ENCODE results near the gene RPS6KA2. TPM values are rescaled to one million over a fixed set of nuclear protein-coding genes. Genes with fewer than 3 reads are reported as not detected.

Gene RPS6KA2
- total and polyA plus RNA-seq, 4 donors = 23.8 to 34.6 (median 31.6) TPM

GRCh38 chr6:166554316-166554715 lies 72.7 kb downstream of the RPS6KA2 start:
- DNase-seq (ENCODE audit: low read depth in 4 of 6, low spot score in 6 of 6) = no peak
- H3K9me3 ChIP-seq (ENCODE audit: control insufficient read depth, insufficient read depth, low read length) = no peaks in the 10 kb centered on the region
- no peaks in the 10 kb centered on the region for H3K27me3 ChIP-seq (ENCODE audit: control insufficient read depth, insufficient read depth, low read length)
- H3K36me3 ChIP-seq (ENCODE audit: control insufficient read depth, insufficient read depth, low read length) = no peaks in the 10 kb centered on the region
- WGBS (ENCODE audit: insufficient coverage) = 49% methylated on average over 5 of the region's 8 CpGs
- H3K4me1 ChIP-seq (ENCODE audit: control insufficient read depth, insufficient read depth, low read length) = peaks cover 28% of the 10 kb centered on the region
- no peak overlapping the region for H3K4me3 ChIP-seq (ENCODE audit: low read depth, low read length)
- H3K27ac ChIP-seq (ENCODE audit: low read depth, low read length) = peak overlapping the region; percentile 68

GRCh38 chr6:166553563-166554271 lies 73.3 kb downstream of the RPS6KA2 start:
- Histone ChIP-seq H3K27ac (ENCODE audit: low read depth, low read length) (peak overlapping the region; percentile 68), H3K4me1 (ENCODE audit: control insufficient read depth, insufficient read depth, low read length) (peaks cover 28% of the 10 kb centered on the region), H3K36me3 (ENCODE audit: control insufficient read depth, insufficient read depth, low read length) (no peaks in the 10 kb centered on the region), H3K9me3 (ENCODE audit: control insufficient read depth, insufficient read depth, low read length) (no peaks in the 10 kb centered on the region), H3K4me3 (ENCODE audit: low read depth, low read length) (no peak overlapping the region), H3K27me3 (ENCODE audit: control insufficient read depth, insufficient read depth, low read length) (no peaks in the 10 kb centered on the region)
- DNase-seq (ENCODE audit: low read depth in 4 of 6, low spot score in 6 of 6) = peak in 2 of 6 donors; percentile 56 to 79
- 38% methylated on average over 10 of the region's 13 CpGs for WGBS (ENCODE audit: insufficient coverage)

- Histone ChIP-seq H3K9me3 (ENCODE audit: control insufficient read depth, insufficient read depth, low read length) (no peaks in the 10 kb centered on the region), H3K27ac (ENCODE audit: low read depth, low read length) (no peak overlapping the region), H3K4me3 (ENCODE audit: low read depth, low read length) (no peak overlapping the region), H3K4me1 (ENCODE audit: control insufficient read depth, insufficient read depth, low read length) (peaks cover 28% of the 10 kb centered on the region), H3K36me3 (ENCODE audit: control insufficient read depth, insufficient read depth, low read length) (no peaks in the 10 kb centered on the region), H3K27me3 (ENCODE audit: control insufficient read depth, insufficient read depth, low read length) (no peaks in the 10 kb centered on the region)
- 90% methylated on average over 5 of the region's 7 CpGs for WGBS (ENCODE audit: insufficient coverage)
- no peak for DNase-seq (ENCODE audit: low read depth in 4 of 6, low spot score in 6 of 6)
These were observed 74.5 kb downstream of the RPS6KA2 start for GRCh38 chr6:166552600-166552999.

GRCh38 chr6:166551754-166552495 lies 75.1 kb downstream of the RPS6KA2 start:
- no peaks in the 10 kb centered on the region for H3K36me3 ChIP-seq (ENCODE audit: control insufficient read depth, insufficient read depth, low read length)
- H3K9me3 ChIP-seq (ENCODE audit: control insufficient read depth, insufficient read depth, low read length) = no peaks in the 10 kb centered on the region
- WGBS (ENCODE audit: insufficient coverage) = 57% methylated on average over 12 of the region's 16 CpGs
- no peaks in the 10 kb centered on the region for H3K27me3 ChIP-seq (ENCODE audit: control insufficient read depth, insufficient read depth, low read length)
- DNase-seq (ENCODE audit: low read depth in 4 of 6, low spot score in 6 of 6) = peak in 2 of 6 donors; percentile 66 to 69
- H3K4me3 ChIP-seq (ENCODE audit: low read depth, low read length) = no peak overlapping the region
- no peak overlapping the region for H3K27ac ChIP-seq (ENCODE audit: low read depth, low read length)
- peaks cover 24% of the 10 kb centered on the region for H3K4me1 ChIP-seq (ENCODE audit: control insufficient read depth, insufficient read depth, low read length)

- DNase-seq (ENCODE audit: low read depth in 4 of 6, low spot score in 6 of 6) = no peak
- Histone ChIP-seq H3K4me3 (ENCODE audit: low read depth, low read length) (no peak overlapping the region), H3K9me3 (ENCODE audit: control insufficient read depth, insufficient read depth, low read length) (no peaks in the 10 kb centered on the region), H3K36me3 (ENCODE audit: control insufficient read depth, insufficient read depth, low read length) (no peaks in the 10 kb centered on the region), H3K27me3 (ENCODE audit: control insufficient read depth, insufficient read depth, low read length) (no peaks in the 10 kb centered on the region), H3K4me1 (ENCODE audit: control insufficient read depth, insufficient read depth, low read length) (peaks cover 5% of the 10 kb centered on the region), H3K27ac (ENCODE audit: low read depth, low read length) (no peak overlapping the region)
- WGBS (ENCODE audit: insufficient coverage) = 68% methylated on average over 2 of the region's 6 CpGs
These were observed 80.4 kb downstream of the RPS6KA2 start for GRCh38 chr6:166546653-166547052.

GRCh38 chr6:166545156-166546034 lies 81.7 kb downstream of the RPS6KA2 start:
- H3K27ac ChIP-seq (ENCODE audit: low read depth, low read length) = no peak overlapping the region
- WGBS (ENCODE audit: insufficient coverage) = 86% methylated on average over 10 of the region's 19 CpGs
- no peaks in the 10 kb centered on the region for H3K9me3 ChIP-seq (ENCODE audit: control insufficient read depth, insufficient read depth, low read length)
- DNase-seq (ENCODE audit: low read depth in 4 of 6, low spot score in 6 of 6) = no peak
- H3K27me3 ChIP-seq (ENCODE audit: control insufficient read depth, insufficient read depth, low read length) = no peaks in the 10 kb centered on the region
- H3K4me1 ChIP-seq (ENCODE audit: control insufficient read depth, insufficient read depth, low read length) = peaks cover 3% of the 10 kb centered on the region
- no peak overlapping the region for H3K4me3 ChIP-seq (ENCODE audit: low read depth, low read length)
- H3K36me3 ChIP-seq (ENCODE audit: control insufficient read depth, insufficient read depth, low read length) = no peaks in the 10 kb centered on the region

- no peak overlapping the region for H3K27ac ChIP-seq (ENCODE audit: low read depth, low read length)
- DNase-seq (ENCODE audit: low read depth in 4 of 6, low spot score in 6 of 6) = no peak
These were observed 82.8 kb downstream of the RPS6KA2 start for GRCh38 chr6:166544296-166544605.

GRCh38 chr6:166543603-166544295 lies 83.3 kb downstream of the RPS6KA2 start:
- H3K27ac ChIP-seq (ENCODE audit: low read depth, low read length) = no peak overlapping the region
- 88% methylated on average over 8 of the region's 9 CpGs for WGBS (ENCODE audit: insufficient coverage)
- H3K9me3 ChIP-seq (ENCODE audit: control insufficient read depth, insufficient read depth, low read length) = no peaks in the 10 kb centered on the region
- DNase-seq (ENCODE audit: low read depth in 4 of 6, low spot score in 6 of 6) = no peak
- no peaks in the 10 kb centered on the region for H3K27me3 ChIP-seq (ENCODE audit: control insufficient read depth, insufficient read depth, low read length)
- no peaks in the 10 kb centered on the region for H3K36me3 ChIP-seq (ENCODE audit: control insufficient read depth, insufficient read depth, low read length)
- no peak overlapping the region for H3K4me3 ChIP-seq (ENCODE audit: low read depth, low read length)
- H3K4me1 ChIP-seq (ENCODE audit: control insufficient read depth, insufficient read depth, low read length) = peaks cover 3% of the 10 kb centered on the region

More at GRCh38 chr6:166544296-166544605, 82.8 kb downstream of the RPS6KA2 start:
- H3K4me3 ChIP-seq (ENCODE audit: low read depth, low read length) = no peak overlapping the region
- WGBS (ENCODE audit: insufficient coverage) = 95% methylated on average over 8 of the region's 10 CpGs
- no peaks in the 10 kb centered on the region for H3K36me3 ChIP-seq (ENCODE audit: control insufficient read depth, insufficient read depth, low read length)
- H3K27me3 ChIP-seq (ENCODE audit: control insufficient read depth, insufficient read depth, low read length) = no peaks in the 10 kb centered on the region
- H3K9me3 ChIP-seq (ENCODE audit: control insufficient read depth, insufficient read depth, low read length) = no peaks in the 10 kb centered on the region
- peaks cover 3% of the 10 kb centered on the region for H3K4me1 ChIP-seq (ENCODE audit: control insufficient read depth, insufficient read depth, low read length)

GRCh38 chr6:166542580-166542912 lies 84.5 kb downstream of the RPS6KA2 start:
- H3K9me3 ChIP-seq (ENCODE audit: control insufficient read depth, insufficient read depth, low read length) = no peaks in the 10 kb centered on the region
- H3K36me3 ChIP-seq (ENCODE audit: control insufficient read depth, insufficient read depth, low read length) = no peaks in the 10 kb centered on the region
- no peaks in the 10 kb centered on the region for H3K27me3 ChIP-seq (ENCODE audit: control insufficient read depth, insufficient read depth, low read length)
- peaks cover 3% of the 10 kb centered on the region for H3K4me1 ChIP-seq (ENCODE audit: control insufficient read depth, insufficient read depth, low read length)
- no peak overlapping the region for H3K4me3 ChIP-seq (ENCODE audit: low read depth, low read length)
- no peak for DNase-seq (ENCODE audit: low read depth in 4 of 6, low spot score in 6 of 6)
- 40% methylated on average over 2 of the region's 4 CpGs for WGBS (ENCODE audit: insufficient coverage)
- H3K27ac ChIP-seq (ENCODE audit: low read depth, low read length) = no peak overlapping the region

All from spinal cord (tissue), 10 donors.